Measurements from ENCODE around the gene CMIP.

The CMIP gene

DNA sequence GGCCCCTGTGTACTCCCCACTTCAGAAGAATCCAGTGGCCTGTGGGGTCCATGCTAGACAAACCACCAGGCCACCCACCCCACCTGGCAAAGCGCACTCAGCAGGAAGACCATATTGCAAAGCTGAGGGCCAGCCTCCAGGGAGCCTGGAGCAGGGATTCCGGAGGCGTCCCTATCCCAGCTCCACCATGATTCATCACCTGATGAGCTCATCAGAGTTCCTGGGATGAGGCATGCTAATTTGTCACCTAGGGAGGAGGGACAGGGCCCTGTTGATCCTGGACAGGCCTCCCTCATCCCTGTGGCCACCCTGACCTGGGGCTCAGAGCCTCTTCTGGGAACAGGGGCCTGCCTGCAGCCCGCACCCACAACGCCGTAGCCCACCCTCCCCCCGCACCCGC, 202.9 kb downstream of the CMIP start:
- DNase-seq = no peak

DNA sequence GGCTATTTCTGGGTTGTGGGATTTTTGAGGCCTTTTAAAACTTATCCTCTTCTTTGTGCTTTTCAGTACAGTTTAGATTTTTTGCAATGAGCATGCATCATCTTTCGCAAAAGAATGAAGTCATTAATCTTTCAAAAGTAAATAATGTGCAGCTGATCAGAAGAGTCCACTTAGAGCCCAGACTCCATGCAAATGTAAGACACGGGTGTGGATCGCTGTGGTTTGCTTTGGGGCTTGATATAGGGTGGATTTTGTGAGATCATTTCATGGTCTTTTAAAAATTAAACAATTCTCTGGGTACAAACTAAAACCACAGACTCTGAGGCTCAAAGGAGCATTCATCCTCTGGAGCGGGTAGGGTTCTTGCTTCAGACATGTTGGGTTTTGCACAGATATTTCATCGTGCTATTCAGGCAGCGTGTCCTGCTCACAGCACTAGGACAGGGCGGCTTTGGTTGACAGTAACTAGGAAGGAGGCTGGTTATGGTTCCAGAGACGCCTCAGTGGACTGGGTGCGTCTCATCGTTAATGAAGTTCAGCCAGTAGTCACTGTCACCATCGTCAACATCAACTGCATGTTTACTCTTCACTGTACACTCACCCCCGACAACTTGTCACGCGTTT, 205.1 kb downstream of the CMIP start:
- DNase-seq = no peak

DNA sequence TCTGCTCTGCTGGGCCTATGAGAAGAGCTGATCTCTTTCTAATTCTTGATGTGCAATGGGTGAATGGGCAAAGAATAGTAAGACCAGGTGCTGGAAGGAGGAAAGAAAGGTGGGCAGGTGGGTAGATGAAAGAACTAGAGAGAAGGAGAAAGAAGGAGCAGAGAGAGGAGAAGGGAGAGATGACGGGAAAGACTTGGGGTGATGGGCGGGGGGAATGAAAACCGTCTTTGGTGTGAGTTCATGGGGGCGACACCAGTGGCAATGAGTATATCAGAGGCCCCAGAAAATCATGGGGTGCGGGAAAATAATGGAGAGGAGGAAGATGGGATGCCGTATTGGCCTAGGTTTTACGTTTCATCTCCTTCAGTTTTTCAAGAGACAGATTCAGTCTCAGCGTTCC, 205.7 kb downstream of the CMIP start:
- no peak for DNase-seq

DNA sequence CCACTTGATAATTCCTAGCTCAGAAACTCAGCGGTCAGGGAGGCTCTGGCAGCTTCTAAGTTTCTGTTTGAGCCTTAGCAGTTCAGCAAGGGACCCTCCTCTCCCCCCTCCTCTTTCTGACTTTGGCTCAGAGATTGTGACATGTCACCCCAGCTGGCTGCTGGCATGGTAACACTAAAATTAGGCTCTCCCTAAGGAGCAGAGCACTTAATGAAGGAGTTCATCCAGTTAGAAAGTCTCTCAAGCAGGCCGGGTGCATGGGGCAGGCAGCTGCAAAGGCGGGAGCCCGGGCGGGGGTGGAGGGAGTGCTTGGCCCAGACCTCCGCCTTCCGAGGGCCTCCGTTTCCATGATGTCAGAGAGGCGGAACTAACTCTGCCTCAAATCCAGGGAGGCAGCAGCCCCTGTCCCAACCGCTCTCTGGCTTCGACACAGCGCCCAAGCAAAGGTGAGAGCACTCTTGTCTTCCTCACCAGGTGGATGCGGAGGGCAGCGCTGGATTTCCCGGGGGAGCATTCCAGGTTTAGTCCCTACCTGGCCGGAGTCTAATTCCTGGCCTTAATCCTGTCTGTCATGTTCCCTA, 206.5 kb downstream of the CMIP start:
- no peak for DNase-seq

DNA sequence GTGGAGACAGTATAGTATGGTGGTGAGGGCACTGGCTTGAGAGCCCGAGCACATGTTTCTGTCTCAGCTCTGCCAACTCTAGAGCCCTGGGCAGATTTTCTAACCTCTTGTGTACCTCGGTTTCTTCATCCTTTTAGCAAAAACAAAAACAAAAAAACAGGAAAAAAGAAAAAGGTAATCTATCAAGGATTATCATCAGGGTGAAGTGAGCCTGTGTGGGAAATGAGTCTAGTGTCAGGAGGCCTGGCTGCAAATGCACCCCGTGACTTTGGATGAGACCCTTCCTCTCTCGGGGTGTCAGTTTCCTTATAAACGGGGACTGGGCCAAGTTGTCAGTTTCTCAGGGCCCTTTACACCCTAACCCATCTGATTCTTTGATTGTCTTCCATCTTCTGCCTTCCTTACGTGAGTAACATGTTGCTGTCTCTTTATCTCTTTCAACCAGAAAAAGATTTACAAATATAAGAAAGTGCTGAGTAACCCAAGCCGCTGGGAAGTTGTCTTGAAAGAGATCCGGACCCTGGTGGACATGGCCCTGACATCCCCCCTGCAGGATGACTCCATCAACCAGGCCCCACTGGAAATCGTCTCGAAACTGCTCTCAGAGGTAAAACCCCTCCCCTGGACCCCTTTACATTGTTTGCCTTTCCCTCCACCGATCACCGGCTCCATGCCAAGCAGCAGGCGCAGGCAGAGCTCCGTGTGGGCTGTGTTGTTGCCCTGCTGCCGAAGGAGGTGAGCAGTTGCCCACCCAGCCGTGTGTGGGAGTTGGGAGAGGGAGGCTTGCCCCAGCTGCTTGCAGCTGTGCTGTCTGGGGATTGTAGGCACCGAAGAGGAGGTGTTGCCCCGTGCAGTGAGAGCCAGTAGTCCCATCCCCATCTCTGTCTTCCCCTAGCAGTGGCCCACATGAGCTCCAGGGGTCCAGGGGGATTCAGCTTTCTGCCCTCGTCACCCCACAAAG, 207.4 kb downstream of the CMIP start:
- DNase-seq = no peak

DNA sequence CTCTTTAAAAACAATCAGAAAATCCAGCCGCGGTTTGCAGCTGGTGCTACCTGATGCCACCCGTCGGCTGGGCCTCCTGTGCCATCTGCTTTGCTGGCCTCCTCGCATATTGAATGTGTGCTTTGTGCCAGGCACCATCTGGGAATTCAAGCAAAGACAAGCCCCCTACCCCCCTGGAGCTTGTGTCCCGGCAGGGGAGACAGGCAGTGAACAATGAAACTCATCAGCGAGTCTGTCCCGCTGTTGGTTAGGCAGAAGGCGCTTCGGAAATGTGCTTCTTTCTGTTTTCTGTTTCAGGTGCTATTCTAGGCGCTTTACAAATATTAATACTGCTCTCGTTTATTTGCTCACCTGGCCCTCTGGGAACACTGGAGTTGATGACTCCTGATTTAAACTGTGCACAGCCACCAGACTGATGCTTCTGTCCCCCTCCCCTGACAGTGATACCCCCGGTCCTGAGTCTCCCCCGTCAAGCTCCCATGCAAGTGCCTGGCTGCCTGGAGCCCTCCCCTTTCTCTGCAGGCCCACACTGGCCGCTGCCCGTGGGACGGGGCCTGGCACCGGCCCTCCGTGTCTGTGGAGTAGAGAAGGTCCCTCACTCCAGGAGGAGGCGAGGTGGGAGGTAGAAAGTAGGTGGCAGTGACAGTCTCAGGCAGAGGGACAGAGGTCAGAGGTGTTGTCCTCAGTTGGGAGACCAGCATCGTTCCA, 208.3 kb downstream of the CMIP start:
- no peak for DNase-seq

DNA sequence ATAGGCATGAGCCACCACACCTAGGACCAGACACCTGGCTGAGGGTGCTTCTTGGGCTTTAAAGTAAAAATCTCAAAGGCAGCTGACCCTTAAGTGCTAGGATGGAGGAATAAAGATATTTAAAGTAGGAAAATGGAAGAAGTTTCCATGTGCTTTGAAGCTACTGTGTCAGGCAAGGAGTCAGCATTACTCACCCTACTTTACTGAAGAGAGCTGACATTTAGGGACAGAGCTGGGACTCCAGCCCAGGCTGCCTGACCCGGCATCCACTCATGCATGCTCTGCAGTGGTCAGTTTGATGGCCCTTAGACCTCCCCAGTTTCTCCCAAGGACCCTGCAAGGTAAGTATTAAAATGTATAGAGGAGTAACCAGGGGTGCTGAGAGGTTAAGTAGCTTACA, 209.7 kb downstream of the CMIP start:
- DNase-seq = no peak

DNA sequence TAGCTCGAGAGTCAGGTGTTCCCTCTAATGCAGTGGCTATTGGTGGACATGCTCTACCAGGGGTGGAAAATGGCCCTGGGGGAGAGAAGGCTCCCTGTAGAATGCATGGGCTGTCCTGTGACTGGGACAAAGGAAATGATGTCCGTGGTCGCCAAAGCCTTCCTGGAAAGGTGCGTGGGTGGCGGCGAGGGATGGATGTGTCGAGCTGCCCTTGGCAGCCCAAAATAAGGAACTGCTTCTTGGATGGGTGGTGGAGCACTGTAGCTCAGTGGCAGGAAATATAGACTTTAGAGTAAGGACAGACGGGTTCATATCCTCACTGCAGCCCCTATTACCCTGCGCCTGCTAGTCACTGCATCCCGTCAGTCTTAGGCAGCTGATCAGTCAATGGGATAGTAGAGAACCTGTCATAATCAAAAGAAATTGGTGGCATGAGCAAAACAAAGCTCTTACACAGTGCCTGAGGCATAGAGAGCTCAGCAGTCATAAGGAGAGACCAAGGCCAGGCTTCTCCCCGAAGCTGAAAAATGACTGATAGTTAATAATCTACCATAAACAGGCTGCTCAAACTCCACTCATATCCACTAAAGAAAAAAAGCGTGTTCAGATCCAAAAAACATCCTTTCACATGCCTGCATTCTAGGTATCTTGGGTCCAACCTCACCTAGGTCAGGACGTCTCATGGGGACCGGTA, 211.0 kb downstream of the CMIP start:
- DNase-seq = no peak

DNA sequence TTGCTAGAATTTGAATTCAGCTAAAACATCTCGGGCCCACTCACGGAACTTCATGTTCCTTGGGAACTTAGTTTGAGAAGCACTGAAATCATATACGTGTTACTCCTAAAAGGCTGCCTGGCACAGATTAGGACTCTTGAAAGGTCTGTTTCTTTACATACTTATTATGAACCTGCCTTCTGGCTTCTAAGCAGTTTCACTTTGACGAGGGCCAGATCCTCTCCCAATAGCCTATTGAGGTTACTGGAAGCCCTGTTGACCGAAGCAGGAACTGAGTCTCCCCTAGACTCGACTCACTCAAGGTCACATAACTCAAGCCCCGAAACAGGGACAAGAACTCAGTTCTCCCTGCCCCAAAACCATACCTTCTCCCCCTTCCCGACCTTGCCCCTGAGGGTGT, 212.6 kb downstream of the CMIP start:
- no peak for DNase-seq

DNA sequence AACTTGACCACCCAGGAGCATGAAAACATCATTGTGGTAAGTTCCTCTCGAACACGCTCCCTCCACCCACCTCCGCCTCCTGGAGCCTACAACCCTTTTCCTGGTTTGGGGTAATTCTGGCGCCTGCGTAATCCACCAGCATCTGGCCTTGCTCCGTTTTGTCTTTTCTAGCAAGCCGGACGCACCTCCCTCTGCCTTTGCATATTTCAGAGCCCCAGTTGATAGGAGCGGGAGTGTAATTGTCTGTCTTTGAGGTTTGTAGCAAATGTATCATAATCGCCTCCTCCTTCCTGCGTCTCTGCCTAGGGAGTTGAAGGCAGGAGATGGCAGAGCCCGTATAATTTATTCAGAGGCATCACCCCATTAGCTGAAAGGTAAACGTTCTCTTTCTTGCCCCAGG, 213.2 kb downstream of the CMIP start:
- DNase-seq = no peak

DNA sequence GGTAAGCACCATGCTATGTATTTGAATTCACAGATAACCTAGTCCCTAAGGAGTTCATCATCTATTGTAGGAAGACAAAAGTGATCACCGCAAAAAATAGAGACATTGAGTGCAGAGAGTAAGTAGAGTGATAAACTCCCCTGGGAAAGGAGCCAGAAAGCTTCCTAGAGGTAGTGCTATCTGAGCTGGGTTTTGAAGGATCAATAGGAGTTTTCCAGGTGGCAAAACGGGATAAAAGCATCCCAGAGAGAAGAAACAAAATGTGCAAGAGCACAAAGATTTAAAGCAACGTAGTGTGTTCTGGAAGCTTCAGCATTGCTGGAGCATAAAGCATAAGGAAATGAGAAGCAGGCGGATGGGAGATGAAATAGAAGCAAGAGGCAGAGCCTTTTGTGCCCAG, 213.8 kb downstream of the CMIP start:
- no peak for DNase-seq

DNA sequence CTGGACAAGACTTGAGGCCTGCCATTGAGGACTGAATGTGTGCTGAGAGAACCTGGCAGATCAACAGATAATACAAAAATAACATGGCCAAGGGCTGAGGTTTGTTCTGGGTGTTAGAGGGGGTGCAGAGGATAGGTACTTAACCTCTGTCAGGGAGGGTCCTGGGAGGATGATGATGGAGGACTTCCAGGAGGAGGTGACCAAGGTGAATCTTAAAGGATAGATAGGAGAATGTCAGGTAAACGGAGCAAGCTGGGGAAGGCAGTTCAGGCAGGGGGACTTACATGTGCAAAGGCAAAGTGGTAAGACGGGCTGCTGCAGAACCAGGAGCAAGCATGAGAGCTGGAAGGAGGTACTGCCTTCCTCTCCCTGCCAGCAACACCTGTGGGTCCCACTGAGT, 214.6 kb downstream of the CMIP start:
- DNase-seq = no peak

DNA sequence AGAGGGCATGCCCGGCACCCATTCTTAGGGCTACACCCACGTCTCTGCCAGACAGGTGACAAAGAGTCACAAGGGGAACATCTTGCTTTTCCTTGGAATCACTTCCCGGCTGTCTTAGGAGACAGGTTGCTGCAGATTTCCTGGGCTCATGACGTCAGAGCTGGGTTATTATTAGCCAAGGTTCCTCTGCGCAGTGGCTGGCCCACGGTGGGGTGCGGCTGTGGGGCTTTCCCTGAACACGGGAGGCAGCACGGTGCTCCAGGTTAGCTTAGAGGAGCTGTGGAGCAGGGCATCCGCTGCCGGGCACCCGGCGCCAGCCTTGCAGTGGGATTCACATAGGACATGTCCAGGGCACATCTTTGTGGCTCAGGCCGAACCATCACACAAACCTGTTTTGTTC, 216.5 kb downstream of the CMIP start:
- DNase-seq = no peak

DNA sequence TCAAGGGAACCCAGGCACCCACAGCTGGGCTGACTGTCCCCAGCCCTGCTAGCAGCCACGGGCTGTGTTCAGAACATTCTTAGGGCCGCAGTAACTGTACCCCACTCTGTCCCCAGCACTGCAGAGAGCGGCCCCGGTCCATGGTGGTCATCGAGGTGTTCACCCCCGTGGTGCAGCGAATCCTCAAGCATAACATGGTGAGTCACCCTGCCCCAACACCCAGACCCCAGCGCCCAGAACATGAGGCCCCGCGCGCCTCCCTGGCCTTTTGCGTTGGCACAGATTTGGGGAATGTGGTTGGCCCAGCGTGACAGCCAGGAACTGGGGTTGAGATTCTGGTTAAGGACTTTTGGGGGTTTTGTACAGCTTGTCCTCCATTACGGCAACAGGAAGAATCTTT, 219.5 kb downstream of the CMIP start:
- no peak for DNase-seq

DNA sequence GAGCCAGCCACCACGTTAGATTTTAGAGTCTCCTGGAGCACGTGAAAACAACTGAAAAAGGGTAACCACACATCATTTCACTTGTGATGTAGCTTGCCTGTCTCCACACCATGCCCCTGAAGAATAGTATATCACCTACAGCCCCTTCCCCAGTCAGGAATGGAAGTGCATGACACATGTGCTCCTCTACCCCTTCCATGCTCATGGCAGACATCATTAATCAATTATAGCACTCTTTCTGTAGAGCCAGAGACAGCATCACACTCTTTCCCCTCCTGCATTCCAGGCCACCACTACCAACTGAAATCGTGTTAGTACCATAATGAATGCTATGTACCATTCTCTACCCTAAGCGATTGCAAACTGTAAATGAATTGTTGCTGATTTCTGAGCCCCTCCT, 221.0 kb downstream of the CMIP start:
- DNase-seq = no peak

DNA sequence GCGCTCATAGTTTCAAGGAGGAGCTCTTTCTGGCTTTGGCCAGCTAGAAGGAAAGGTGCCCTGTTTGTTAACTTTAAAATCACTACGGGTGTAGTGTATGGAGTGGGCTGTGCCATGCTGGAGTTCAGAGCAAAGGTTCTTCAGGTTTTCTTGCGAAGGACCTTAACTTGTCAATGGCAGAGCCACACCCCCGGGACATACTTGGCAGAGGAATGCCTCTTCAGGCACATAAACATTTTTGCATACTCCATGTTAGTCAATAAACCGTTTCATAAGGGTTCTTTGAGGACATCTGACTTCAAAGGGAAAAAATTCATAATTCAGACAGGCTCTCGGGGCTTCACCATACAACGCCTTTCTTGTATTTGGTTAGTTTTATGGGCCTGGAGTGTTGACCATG, 221.5 kb downstream of the CMIP start:
- no peak for DNase-seq

DNA sequence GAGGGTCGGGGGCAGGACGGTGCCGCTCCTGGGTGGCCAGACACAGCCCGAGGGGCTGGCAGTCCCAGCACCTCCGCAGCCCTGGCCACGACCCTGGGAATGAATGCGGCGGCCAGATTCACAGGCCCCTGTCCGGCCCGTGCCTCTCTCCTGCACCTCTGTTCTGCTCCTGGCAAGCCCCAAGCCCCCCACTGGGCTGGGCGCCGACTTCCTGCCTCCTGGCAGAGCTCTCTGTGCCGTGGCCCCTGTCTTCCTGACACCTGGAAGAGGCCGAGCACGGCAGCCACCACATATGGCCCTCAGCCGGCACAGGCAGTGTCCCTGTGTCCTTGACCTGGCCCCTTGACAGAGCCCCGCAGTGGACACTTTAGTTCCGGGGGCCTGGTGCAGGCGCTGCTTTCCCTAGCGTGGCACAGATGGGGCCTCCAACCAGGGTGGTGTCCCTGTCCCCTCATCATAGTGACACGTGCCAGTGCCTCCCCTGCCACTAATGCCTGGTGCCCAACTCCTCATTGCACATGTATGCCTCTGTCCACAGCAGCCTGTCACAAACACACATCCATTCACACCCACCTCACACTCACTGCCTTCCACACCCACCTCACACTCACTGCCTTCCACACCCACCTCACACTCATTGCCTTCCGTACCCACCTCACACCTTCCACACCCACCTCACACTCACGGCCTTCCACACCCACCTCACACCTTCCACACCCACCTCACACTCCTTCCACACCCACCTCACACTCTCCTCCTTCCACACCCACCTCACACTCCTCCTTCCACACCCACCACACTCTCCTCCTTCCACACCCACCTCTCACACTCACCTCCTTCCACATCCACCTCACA, 223.9 kb downstream of the CMIP start:
- no peak for DNase-seq

DNA sequence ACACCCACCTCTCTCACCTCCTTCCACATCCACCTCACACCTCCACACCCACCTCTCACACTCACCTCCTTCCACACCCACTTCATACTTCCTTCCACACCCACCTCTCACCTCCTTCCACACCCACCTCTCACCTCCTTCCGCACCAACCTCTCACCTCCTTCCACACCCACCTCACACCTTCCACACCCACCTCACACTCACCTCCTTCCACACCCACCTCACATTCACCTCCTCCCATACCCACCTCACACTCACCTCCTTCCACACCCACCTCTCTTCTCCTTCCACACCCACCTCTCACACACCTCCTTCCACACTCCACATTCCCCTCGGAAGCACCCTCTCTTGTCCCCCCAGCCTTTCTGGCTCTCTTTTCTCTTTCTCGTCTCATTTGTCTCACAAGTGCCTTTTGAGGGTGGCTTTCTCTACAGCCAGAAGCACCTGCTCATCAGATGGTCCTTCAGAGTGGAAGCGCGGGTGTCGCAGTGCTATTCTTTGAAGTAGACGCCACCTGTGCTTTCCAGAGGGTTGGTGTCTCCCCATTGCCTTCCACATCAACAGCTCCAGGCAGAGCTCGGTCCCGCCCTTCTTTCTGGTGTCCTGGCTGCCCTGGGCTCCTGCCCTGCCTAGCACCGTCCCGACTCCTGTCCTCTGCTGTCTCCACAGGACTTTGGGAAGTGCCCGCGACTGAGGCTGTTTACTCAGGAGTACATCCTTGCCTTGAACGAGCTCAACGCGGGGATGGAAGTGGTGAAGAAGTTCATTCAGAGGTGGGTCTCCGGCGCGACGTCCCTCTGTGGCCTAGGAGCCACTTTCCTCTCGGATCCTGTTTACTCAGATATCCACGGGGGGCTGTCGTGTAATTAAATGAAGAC, 225.1 kb downstream of the CMIP start:
- DNase-seq = no peak

DNA sequence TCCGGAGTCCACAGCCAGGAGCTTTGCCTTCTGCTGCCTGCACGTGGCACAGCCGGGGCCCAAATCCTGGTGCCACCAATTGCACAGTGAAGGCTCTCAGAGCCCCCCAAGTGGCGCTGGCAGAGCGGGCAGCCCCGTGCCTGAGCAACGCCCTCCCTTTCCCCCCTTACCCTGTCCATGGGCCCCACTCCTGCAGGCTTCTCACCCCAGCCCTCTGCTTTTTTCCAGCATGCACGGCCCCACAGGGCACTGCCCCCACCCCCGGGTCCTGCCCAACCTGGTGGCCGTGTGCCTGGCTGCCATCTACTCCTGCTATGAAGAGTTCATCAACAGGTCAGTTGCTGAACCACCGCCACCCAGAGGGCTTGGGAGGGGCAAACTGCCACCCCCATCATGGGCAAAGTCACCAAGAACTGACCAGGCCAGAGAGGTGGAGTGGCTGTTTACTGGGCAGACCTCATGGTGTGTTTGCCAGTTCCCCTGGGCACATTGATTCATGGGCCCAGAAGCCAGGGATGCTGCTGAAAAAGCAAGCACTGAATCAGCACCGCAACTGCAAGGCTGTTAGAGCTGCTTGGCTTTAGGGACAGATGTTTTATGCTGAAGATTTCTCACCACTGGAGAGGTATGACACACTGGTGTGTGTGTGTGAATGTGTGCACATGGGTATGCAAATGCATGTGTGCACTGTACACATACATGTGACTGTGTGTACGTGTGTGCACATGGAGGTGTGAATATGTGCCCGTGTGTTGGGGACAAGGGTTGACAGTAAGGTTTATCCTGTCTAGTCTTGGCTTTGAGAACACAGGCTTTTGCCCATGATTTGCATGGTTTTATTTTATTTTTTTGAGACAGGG, 227.4 kb downstream of the CMIP start:
- DNase-seq = no peak

DNA sequence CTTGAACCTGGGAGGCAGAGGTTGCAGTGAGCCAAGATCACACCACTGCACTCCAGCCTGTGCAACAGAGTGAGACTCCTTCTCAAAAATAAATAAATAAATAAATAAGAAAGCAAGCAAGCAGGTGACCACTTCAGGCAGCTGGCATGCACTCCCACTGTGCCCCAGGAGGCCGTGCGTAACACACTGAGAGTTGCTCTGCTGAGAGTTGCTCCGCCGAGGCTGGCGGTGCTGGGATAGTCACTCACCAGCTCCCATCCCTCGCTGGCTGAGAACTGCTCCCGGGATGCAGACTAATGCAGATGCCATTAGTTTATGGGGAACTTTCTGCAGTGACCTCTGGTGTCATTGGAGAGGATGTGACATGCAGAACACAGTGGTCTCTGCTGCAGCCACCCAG, 228.8 kb downstream of the CMIP start:
- no peak for DNase-seq
